ENCODE results near the gene MON2.

MON2 gene

GRCh38 chr12:62605981-62606380 lies 139.4 kb downstream of the MON2 start:
- DNase-seq (ENCODE audit: low read depth in 2 of 2, low spot score in 1 of 2) = no peak

- no peak for DNase-seq (ENCODE audit: low read depth in 2 of 2, low spot score in 1 of 2)
Observed at GRCh38 chr12:62606654-62607053, 140.0 kb downstream of the MON2 start.

- DNase-seq (ENCODE audit: low read depth in 2 of 2, low spot score in 1 of 2) = no peak
Observed at GRCh38 chr12:62613081-62613480, 146.5 kb downstream of the MON2 start.

- no peak for DNase-seq (ENCODE audit: low read depth in 2 of 2, low spot score in 1 of 2)
Observed at GRCh38 chr12:62618319-62618718, 151.7 kb downstream of the MON2 start.

- DNase-seq (ENCODE audit: low read depth in 2 of 2, low spot score in 1 of 2) = no peak
Observed at GRCh38 chr12:62618930-62619329, 152.3 kb downstream of the MON2 start.

GRCh38 chr12:62621101-62621638 lies 154.5 kb downstream of the MON2 start:
- no peak for DNase-seq (ENCODE audit: low read depth in 2 of 2, low spot score in 1 of 2)

- DNase-seq (ENCODE audit: low read depth in 2 of 2, low spot score in 1 of 2) = no peak
Observed at GRCh38 chr12:62622177-62622576, 155.6 kb downstream of the MON2 start.

GRCh38 chr12:62625228-62625627 lies 158.6 kb downstream of the MON2 start:
- no peak for DNase-seq (ENCODE audit: low read depth in 2 of 2, low spot score in 1 of 2)

- DNase-seq (ENCODE audit: low read depth in 2 of 2, low spot score in 1 of 2) = no peak
Observed at GRCh38 chr12:62627181-62627580, 160.6 kb downstream of the MON2 start.

GRCh38 chr12:62629413-62629812 lies 162.8 kb downstream of the MON2 start:
- DNase-seq (ENCODE audit: low read depth in 2 of 2, low spot score in 1 of 2) = no peak

- DNase-seq (ENCODE audit: low read depth in 2 of 2, low spot score in 1 of 2) = no peak
Observed at GRCh38 chr12:62629971-62630739, 163.5 kb downstream of the MON2 start.

GRCh38 chr12:62631471-62632410 lies 165.1 kb downstream of the MON2 start:
- no peak for DNase-seq (ENCODE audit: low read depth in 2 of 2, low spot score in 1 of 2)

- DNase-seq (ENCODE audit: low read depth in 2 of 2, low spot score in 1 of 2) = no peak
Observed at GRCh38 chr12:62632411-62632918, 165.8 kb downstream of the MON2 start.

GRCh38 chr12:62635649-62636048 lies 169.0 kb downstream of the MON2 start:
- no peak for DNase-seq (ENCODE audit: low read depth in 2 of 2, low spot score in 1 of 2)

GRCh38 chr12:62637679-62638078 lies 171.1 kb downstream of the MON2 start:
- DNase-seq (ENCODE audit: low read depth in 2 of 2, low spot score in 1 of 2) = no peak

- no peak for DNase-seq (ENCODE audit: low read depth in 2 of 2, low spot score in 1 of 2)
Observed at GRCh38 chr12:62640910-62641448, 174.4 kb downstream of the MON2 start.

GRCh38 chr12:62642486-62642885 lies 175.9 kb downstream of the MON2 start:
- DNase-seq (ENCODE audit: low read depth in 2 of 2, low spot score in 1 of 2) = no peak

GRCh38 chr12:62643486-62643885 lies 176.9 kb downstream of the MON2 start:
- no peak for DNase-seq (ENCODE audit: low read depth in 2 of 2, low spot score in 1 of 2)

GRCh38 chr12:62646566-62646965 lies 179.9 kb downstream of the MON2 start:
- DNase-seq (ENCODE audit: low read depth in 2 of 2, low spot score in 1 of 2) = no peak

GRCh38 chr12:62647586-62647985 lies 181.0 kb downstream of the MON2 start:
- no peak for DNase-seq (ENCODE audit: low read depth in 2 of 2, low spot score in 1 of 2)

GRCh38 chr12:62649412-62650138 lies 182.9 kb downstream of the MON2 start:
- no peak for DNase-seq (ENCODE audit: low read depth in 2 of 2, low spot score in 1 of 2)
